GM23248 (cell line): ENCODE measurements around the gene ASB1. TPM values are rescaled to one million over a fixed set of nuclear protein-coding genes. Genes with fewer than 3 reads are reported as not detected.

Experiments
- DNase-seq: peaks from one replicate; pipeline ENCODE4 v3.0.0-alpha.2; 2015
- H2AFZ ChIP-seq: fragments of 200-600 bp; sonication (generic); 2 replicates; pipeline ENCODE4 v1.6.1; 2016; ENCODE audit warnings: antibody characterized with exemption
- H3F3A ChIP-seq: fragments of 200-600 bp; sonication (generic); 2 replicates; pipeline ENCODE4 v1.6.1; 2016; ENCODE audit warnings: mild to moderate bottlenecking, antibody characterized with exemption, mixed run types; ENCODE audit not compliant: insufficient read depth
- H3K27ac ChIP-seq: fragments of 200-600 bp; sonication (generic); 2 replicates; pipeline ENCODE4 v1.5.1; 2016; ENCODE audit warnings: mild to moderate bottlenecking
- H3K27me3 ChIP-seq: fragments of 200-600 bp; sonication (generic); replicated peaks from 2 replicates; pipeline ENCODE4 v1.6.1; 2016; ENCODE audit warnings: mild to moderate bottlenecking; ENCODE audit not compliant: insufficient read depth
- H3K36me3 ChIP-seq: fragments of 200-600 bp; sonication (generic); 2 replicates; pipeline ENCODE4 v1.6.1; 2016; ENCODE audit warnings: low read depth, mild to moderate bottlenecking
- H3K4me1 ChIP-seq: fragments of 200-600 bp; sonication (generic); 2 replicates; pipeline ENCODE4 v1.6.1; 2016; ENCODE audit warnings: mild to moderate bottlenecking; ENCODE audit not compliant: insufficient read depth
- H3K4me2 ChIP-seq: fragments of 200-600 bp; sonication (generic); one replicate; pipeline ENCODE4 v1.6.1; 2016; ENCODE audit warnings: mild to moderate bottlenecking; ENCODE audit not compliant: unreplicated experiment
- H3K4me3 ChIP-seq: fragments of 200-600 bp; sonication (generic); 2 replicates; pipeline ENCODE4 v1.5.1; 2016; ENCODE audit warnings: mild to moderate bottlenecking
- H3K79me2 ChIP-seq: fragments of 200-600 bp; sonication (generic); 2 replicates; pipeline ENCODE4 v1.6.1; 2016; ENCODE audit warnings: mild to moderate bottlenecking; ENCODE audit not compliant: insufficient read depth
- H3K9ac ChIP-seq: fragments of 200-600 bp; sonication (generic); 2 replicates; pipeline ENCODE4 v1.6.1; 2016; ENCODE audit warnings: mild to moderate bottlenecking
- H3K9me2 ChIP-seq: fragments of 200-600 bp; sonication (generic); 2 replicates; pipeline ENCODE4 v1.6.1; 2016; ENCODE audit warnings: mixed run types, mild to moderate bottlenecking, moderate library complexity; ENCODE audit not compliant: insufficient read depth
- H3K9me3 ChIP-seq: fragments of 200-600 bp; sonication (generic); one replicate; pipeline ENCODE4 v1.6.1; 2017; ENCODE audit warnings: low read depth
- H4K20me1 ChIP-seq: fragments of 200-600 bp; sonication (generic); 2 replicates; pipeline ENCODE4 v1.6.0; 2016; ENCODE audit not compliant: insufficient read depth
- EZH2 ChIP-seq: fragments of 200-600 bp; sonication (generic); IDR thresholded peaks from 2 replicates; pipeline ENCODE4 v1.6.1; 2018; ENCODE audit warnings: antibody characterized with exemption, mild to moderate bottlenecking; ENCODE audit not compliant: insufficient read depth, poor library complexity, severe bottlenecking
- EZH2phosphoT487 ChIP-seq: fragments of 200-600 bp; sonication (generic); IDR thresholded peaks from 2 replicates; pipeline ENCODE4 v1.6.1; 2018; ENCODE audit warnings: antibody characterized with exemption, moderate library complexity, mild to moderate bottlenecking, low read depth; ENCODE audit not compliant: insufficient read depth
- WGBS, 2 experiments: methylation state at CpG; one replicate each; pipeline ENCODE4 v1.1.6; 2015 to 2017; ENCODE audit warnings: low lambda C conversion rate in 2 of 2, low coverage in 1 of 2; ENCODE audit errors: missing lambda C conversion rate in 2 of 2; 5-methylcytosine and 5-hydroxymethylcytosine counted together
- in situ Hi-C: fragments of 300-500 bp; cut with MboI; formaldehyde crosslinking; loops from 2 replicates; pipeline ENCODE4 v1.15.0; 2020
- polyA plus RNA-seq: library from polyadenylated mRNA; unstranded; fragments of >200 nt; fragmentation: Nextera tagmentation; extraction: Ambion mirVana; gene quantifications from 2 replicates; pipeline ENCODE4 v1.2.1, GENCODE V29; 2016
- total RNA-seq: library from RNA; depleted of rRNA; stranded (reverse); fragments of >200 nt; shearing (Covaris generic); gene quantifications from 2 replicates; pipeline ENCODE4 v1.2.3, GENCODE V29; 2014

The ASB1 gene
- total and polyA plus RNA-seq, 2 experiments from 2014 or later, result 35.3 to 35.5 TPM

DNA sequence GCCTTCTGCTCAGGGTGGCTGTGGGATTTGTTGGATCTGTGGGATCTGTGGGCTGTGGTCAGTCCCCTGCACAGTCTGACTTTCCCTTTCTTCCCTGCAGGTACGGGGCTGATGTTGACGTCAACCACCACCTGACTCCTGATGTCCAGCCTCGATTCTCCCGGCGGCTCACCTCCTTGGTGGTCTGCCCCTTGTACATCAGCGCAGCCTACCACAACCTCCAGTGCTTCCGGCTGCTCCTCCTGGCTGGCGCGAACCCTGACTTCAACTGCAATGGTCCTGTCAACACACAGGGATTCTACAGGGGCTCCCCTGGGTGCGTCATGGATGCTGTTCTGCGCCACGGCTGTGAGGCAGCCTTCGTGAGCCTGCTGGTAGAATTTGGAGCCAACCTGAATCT lies 17.5 kb downstream of the ASB1 start:
- Histone ChIP-seq H2AFZ (no peak overlapping the region), H3F3A (peaks cover 36% of the 10 kb centered on the region), H3K9ac (no peak overlapping the region), H4K20me1 (no peaks in the 10 kb centered on the region), H3K4me3 (no peak overlapping the region), H3K79me2 (peaks cover 95% of the 10 kb centered on the region), H3K4me2 (no peak overlapping the region), H3K4me1 (peaks cover 43% of the 10 kb centered on the region), H3K9me2 (no peaks in the 10 kb centered on the region), H3K27ac (no peak overlapping the region), H3K27me3 (no peaks in the 10 kb centered on the region), H3K9me3 (no peaks in the 10 kb centered on the region), H3K36me3 (peaks cover 56% of the 10 kb centered on the region)
- in situ Hi-C loops, result no loop called here
- DNase-seq, result no peak
- TF ChIP-seq EZH2phosphoT487, result no peak
- no peak for TF ChIP-seq EZH2
- 97 to 98% methylated on average over 13 of the region's 13 CpGs for WGBS, 2 experiments

DNA sequence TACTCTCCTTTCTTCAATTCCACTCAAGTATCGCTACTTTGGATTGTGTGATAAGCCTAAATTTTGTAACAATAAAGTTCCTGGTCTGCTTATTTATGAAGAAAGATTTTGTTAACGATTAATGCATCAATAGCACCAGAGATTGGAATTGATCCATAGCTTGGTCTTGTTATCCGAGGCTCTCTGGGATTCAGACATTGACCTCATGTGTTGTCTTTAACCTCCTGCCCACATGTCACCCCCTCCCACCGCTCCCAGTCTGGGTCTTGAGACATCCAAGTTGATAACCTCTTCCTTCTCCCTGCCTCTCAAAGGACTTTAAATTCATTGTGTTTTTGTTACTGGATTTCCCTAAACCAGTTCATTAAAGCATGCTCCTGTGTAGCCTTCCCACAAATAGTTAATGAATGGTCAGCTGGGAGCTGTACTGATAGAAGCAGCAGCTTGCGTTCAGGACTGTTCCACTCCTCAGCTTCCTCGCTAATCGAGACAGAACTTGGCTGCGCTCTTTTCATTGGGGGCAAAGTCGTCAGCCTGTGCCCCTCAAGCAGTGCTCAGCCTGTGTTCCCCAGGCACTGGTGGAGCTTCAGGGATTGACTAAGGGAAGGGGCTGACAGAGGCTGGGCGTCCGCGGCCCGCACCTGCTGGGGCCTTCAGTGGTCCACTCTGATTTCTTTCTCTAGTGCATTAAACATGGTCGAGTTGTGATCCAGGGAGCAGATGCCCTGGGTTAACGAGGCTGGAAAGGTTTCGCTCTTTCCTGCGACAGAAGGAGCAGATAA lies 18.9 kb downstream of the ASB1 start:
- in situ Hi-C loops, result no loop called here
- Histone ChIP-seq H3K9me2 (no peaks in the 10 kb centered on the region), H3K27me3 (no peaks in the 10 kb centered on the region), H3F3A (peaks cover 26% of the 10 kb centered on the region), H3K4me3 (no peak overlapping the region), H3K4me2 (no peak overlapping the region), H2AFZ (no peak overlapping the region), H3K36me3 (peaks cover 51% of the 10 kb centered on the region), H3K4me1 (peaks cover 42% of the 10 kb centered on the region), H4K20me1 (no peaks in the 10 kb centered on the region), H3K9me3 (no peaks in the 10 kb centered on the region), H3K79me2 (peaks cover 100% of the 10 kb centered on the region), H3K9ac (no peak overlapping the region), H3K27ac (no peak overlapping the region)
- no peak for DNase-seq
- TF ChIP-seq EZH2phosphoT487 (no peak), EZH2 (no peak)
- WGBS, 2 experiments, result 94 to 95% methylated on average over 17 of the region's 17 CpGs

DNA sequence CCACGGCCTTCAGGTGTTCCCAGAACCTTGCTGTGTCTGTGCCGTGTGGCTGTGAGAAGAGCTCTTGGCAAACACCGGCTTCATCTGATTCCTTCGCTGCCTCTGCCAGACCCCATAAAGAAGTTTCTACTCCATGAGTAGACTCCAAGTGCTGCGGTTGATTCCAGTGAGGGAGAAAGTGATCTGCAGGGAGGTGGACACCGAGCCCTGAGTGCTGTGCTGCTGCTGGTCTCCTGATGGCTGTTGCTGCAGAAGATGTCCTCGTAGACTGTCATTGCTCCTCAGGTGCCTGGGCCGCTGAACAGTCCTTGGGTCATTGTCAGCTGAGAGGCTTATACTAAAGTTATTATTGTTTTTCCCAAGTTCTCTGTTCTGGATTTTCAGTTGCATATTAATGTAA lies 19.6 kb downstream of the ASB1 start:
- Histone ChIP-seq H3K79me2 (peaks cover 100% of the 10 kb centered on the region), H3K9me3 (no peaks in the 10 kb centered on the region), H3K4me2 (no peak overlapping the region), H3K36me3 (peaks cover 51% of the 10 kb centered on the region), H3K9ac (no peak overlapping the region), H3K27me3 (no peaks in the 10 kb centered on the region), H4K20me1 (no peaks in the 10 kb centered on the region), H2AFZ (no peak overlapping the region), H3K9me2 (no peaks in the 10 kb centered on the region), H3K4me1 (peaks cover 35% of the 10 kb centered on the region), H3K27ac (no peak overlapping the region), H3F3A (peaks cover 19% of the 10 kb centered on the region), H3K4me3 (no peak overlapping the region)
- TF ChIP-seq EZH2 (no peak), EZH2phosphoT487 (no peak)
- no peak for DNase-seq
- in situ Hi-C loops, result no loop called here
- WGBS, 2 experiments, result 90 to 91% methylated on average over 8 of the region's 8 CpGs

DNA sequence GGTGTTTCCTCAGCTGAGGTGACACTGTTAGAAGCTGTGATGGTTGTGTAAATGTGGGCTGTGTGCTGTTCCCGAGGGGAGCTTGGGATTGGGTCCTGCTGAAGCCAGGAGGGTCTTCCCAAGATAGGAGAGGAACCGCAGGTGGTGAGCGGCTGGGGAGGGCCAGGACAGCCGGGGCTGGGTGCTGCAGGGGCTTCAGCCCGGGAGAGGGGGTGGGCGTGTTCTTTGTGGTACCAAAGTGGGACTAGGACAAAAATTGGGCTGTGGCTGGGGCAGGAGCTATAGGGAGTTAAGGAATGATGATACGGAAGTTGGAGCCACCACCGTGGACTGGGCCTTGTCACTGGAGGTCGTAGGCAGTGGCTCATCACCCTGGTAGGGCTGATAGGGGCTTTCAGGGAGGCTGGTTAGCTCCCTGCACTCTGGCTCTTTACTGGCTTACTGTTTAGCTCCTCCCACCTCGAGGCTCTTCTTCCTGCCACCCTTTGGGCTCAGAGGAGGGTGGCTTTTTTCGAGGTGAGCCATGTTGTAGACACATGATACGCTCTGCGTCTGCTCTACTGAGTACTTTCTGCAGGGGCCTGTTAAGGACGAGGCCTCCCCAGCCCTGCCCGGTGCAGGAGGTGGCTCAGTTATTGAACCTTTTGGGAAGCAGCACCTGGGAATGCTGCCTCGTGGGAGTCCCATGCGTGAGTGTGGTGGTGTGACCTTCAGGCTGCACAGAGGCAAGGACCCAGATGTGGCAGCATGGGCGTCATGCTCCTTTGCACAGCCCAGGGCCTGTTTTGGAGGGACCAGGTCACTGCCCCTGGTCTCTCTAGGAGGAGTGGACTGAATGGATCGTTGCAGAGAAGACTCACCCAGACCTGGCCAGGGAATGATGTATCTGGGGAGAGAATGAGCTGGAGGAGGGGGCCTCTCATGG lies 21.6 kb downstream of the ASB1 start:
- no peaks in the 10 kb centered on the region for H4K20me1 ChIP-seq
- no peak for TF ChIP-seq EZH2phosphoT487
- no peak for TF ChIP-seq EZH2
- H3K27ac ChIP-seq, result no peak overlapping the region
- peaks cover 95% of the 10 kb centered on the region for H3K79me2 ChIP-seq
- H3K9me3 ChIP-seq, result no peaks in the 10 kb centered on the region
- H3K4me3 ChIP-seq, result no peak overlapping the region
- peaks cover 58% of the 10 kb centered on the region for H3K36me3 ChIP-seq
- H3K9ac ChIP-seq, result no peak overlapping the region
- no peaks in the 10 kb centered on the region for H3K27me3 ChIP-seq
- 75 to 88% methylated on average over 14 to 18 of the region's 19 CpGs for WGBS, 2 experiments
- H2AFZ ChIP-seq, result no peak overlapping the region
- DNase-seq, result no peak
- peaks cover 15% of the 10 kb centered on the region for H3K4me1 ChIP-seq
- no peaks in the 10 kb centered on the region for H3K9me2 ChIP-seq
- no peak overlapping the region for H3K4me2 ChIP-seq
- in situ Hi-C loops, result no loop called here
- H3F3A ChIP-seq, result peaks cover 4% of the 10 kb centered on the region; the same call in 1 of the 2 replicates
